SK-N-SH (cell line): Measurements from ENCODE around the gene MAP1B. TPM values are rescaled to one million over a fixed set of nuclear protein-coding genes. Genes with fewer than 3 reads are reported as not detected.
"Not testable (repeated sequence)": the region's sequence is repeated elsewhere in the genome, so short reads cannot be mapped to it uniquely, and the experiment has no call there.

ENCODE experiments used
- CTCF ChIA-PET: fragments of 300-600, 350-600 bp; formaldehyde crosslinking; extraction: SDS; loops from one replicate; lab custom pipeline; 2021; lab: Yijun Ruan, JAX
- POLR2A ChIA-PET: fragments of 350-600 bp; sonication (Branson Sonifier 250); formaldehyde crosslinking; extraction: SDS; loops from one replicate; lab custom pipeline; 2020; ENCODE audit warnings: antibody characterized with exemption, inconsistent platforms; lab: Yijun Ruan, JAX
- DNase-seq: peaks from one replicate; pipeline ENCODE4 v3.0.0; 2012
- H2AFZ ChIP-seq: fragments of 200-600 bp; sonication (generic); 2 replicates; pipeline ENCODE4 v1.8.1; 2016; ENCODE audit warnings: antibody characterized with exemption, mild to moderate bottlenecking, low read depth
- H3F3A ChIP-seq: fragments of 200-600 bp; sonication (generic); replicated peaks from 2 replicates; pipeline ENCODE3; 2016; ENCODE audit warnings: antibody characterized with exemption, mild to moderate bottlenecking; ENCODE audit not compliant: insufficient read depth
- H3K27ac ChIP-seq, 2 experiments: fragments of 200-500 bp in 1 of 2; fragments of 200-600 bp in 1 of 2; sonication (Bioruptor generic) in 1 of 2; sonication (generic), shearing (Covaris generic) in 1 of 2; 2 replicates each; pipeline versions ENCODE4 v1.5.1 to v1.6.1; 2014 to 2016; ENCODE audit warnings: low read depth in 2 of 2, inconsistent platforms in 1 of 2, low read length in 1 of 2, mild to moderate bottlenecking in 1 of 2, mixed read lengths in 1 of 2
- H3K27me3 ChIP-seq: fragments of 200-600 bp; sonication (generic), shearing (Covaris generic); 2 replicates; pipeline ENCODE4 v1.6.1; 2016; ENCODE audit warnings: mixed run types; ENCODE audit not compliant: insufficient read depth
- H3K36me3 ChIP-seq, 2 experiments: fragments of 200-500 bp in 1 of 2; fragments of 200-600 bp in 1 of 2; sonication (Bioruptor generic) in 1 of 2; sonication (generic) in 1 of 2; replicated peaks in 1 of 2; 2 replicates each; pipeline versions ENCODE3 to v1.5.1; 2014 to 2016; ENCODE audit warnings: low read length in 1 of 2, mild to moderate bottlenecking in 1 of 2; ENCODE audit not compliant: insufficient read depth in 2 of 2, control insufficient read depth in 1 of 2
- H3K4me1 ChIP-seq, 2 experiments: fragments of 200-500 bp in 1 of 2; fragments of 200-600 bp in 1 of 2; sonication (Bioruptor generic) in 1 of 2; sonication (generic), shearing (Covaris generic) in 1 of 2; 2 replicates each; pipeline versions ENCODE4 v1.5.1 to v1.6.1; 2014 to 2016; ENCODE audit warnings: low read depth in 1 of 2, low read length in 1 of 2, mixed run types in 1 of 2; ENCODE audit not compliant: insufficient read depth in 2 of 2, control insufficient read depth in 1 of 2
- H3K4me2 ChIP-seq: fragments of 200-600 bp; sonication (generic), shearing (Covaris generic); 2 replicates; pipeline ENCODE4 v1.6.1; 2017; ENCODE audit warnings: mixed run types
- H3K4me3 ChIP-seq, 2 experiments: fragments of 200-500 bp in 1 of 2; fragments of 200-600 bp in 1 of 2; sonication (Bioruptor generic) in 1 of 2; sonication (generic), shearing (Covaris generic) in 1 of 2; 2 replicates each; pipeline versions ENCODE4 v1.5.1 to v1.8.1; 2014 to 2016; ENCODE audit warnings: low read depth in 2 of 2, inconsistent platforms in 1 of 2, low read length in 1 of 2, mild to moderate bottlenecking in 1 of 2, mixed read lengths in 1 of 2, moderate library complexity in 1 of 2
- H3K79me2 ChIP-seq: fragments of 200-600 bp; sonication (generic); 2 replicates; pipeline ENCODE4 v1.8.1; 2017; ENCODE audit warnings: mild to moderate bottlenecking; ENCODE audit not compliant: insufficient read depth
- H3K9ac ChIP-seq: fragments of 200-600 bp; sonication (generic); 2 replicates; pipeline ENCODE4 v1.6.1; 2017; ENCODE audit warnings: mixed run types
- H3K9me2 ChIP-seq: fragments of 200-600 bp; sonication (generic); 2 replicates; pipeline ENCODE4 v1.6.1; 2017; ENCODE audit warnings: mixed run types
- H3K9me3 ChIP-seq: fragments of 200-600 bp; sonication (generic); 2 replicates; pipeline ENCODE4 v1.6.1; 2017; ENCODE audit warnings: mixed run types, mild to moderate bottlenecking, moderate library complexity
- H4K20me1 ChIP-seq: fragments of 200-600 bp; sonication (generic); 2 replicates; pipeline ENCODE4 v1.6.1; 2017; ENCODE audit warnings: mild to moderate bottlenecking, mixed run types; ENCODE audit not compliant: insufficient read depth
- ELF1 ChIP-seq: IDR thresholded peaks from 2 replicates; pipeline ENCODE4 v1.4.0; 2012
- EP300 ChIP-seq, 2 experiments: IDR thresholded peaks; 2 replicates each; pipeline versions ENCODE4 v1.4.0 to v1.6.1; 2012; ENCODE audit warnings: borderline replicate concordance in 1 of 2, low read depth in 1 of 2, low read length in 1 of 2
- EZH2phosphoT487 ChIP-seq: fragments of 200-600 bp; sonication (generic); IDR thresholded peaks from 2 replicates; pipeline ENCODE4 v1.6.1; 2017; ENCODE audit warnings: low read depth, mixed run types, mild to moderate bottlenecking, antibody characterized with exemption, moderate library complexity, borderline replicate concordance
- FOXJ3 ChIP-seq: sonication (generic); formaldehyde crosslinking; IDR thresholded peaks from 2 replicates; pipeline ENCODE4 v1.5.1; 2020; ENCODE audit warnings: mild to moderate bottlenecking, missing genetic modification reagents
- RAD21 ChIP-seq: IDR thresholded peaks from 2 replicates; pipeline ENCODE4 v1.6.1; 2012; ENCODE audit warnings: mild to moderate bottlenecking, low read length
- RCOR1 ChIP-seq: fragments of 150-350 bp; IDR thresholded peaks from 2 replicates; pipeline ENCODE4 v1.6.1; 2017; ENCODE audit warnings: antibody characterized with exemption, low read length
- SIN3A ChIP-seq: IDR thresholded peaks from 2 replicates; pipeline ENCODE4 v1.6.1; 2012; ENCODE audit warnings: low read depth, mild to moderate bottlenecking, low read length, moderate library complexity, borderline replicate concordance
- TAF1 ChIP-seq: IDR thresholded peaks from 2 replicates; pipeline ENCODE4 v1.6.1; 2012; ENCODE audit warnings: low read depth, mild to moderate bottlenecking, low read length, moderate library complexity, borderline replicate concordance
- TEAD4 ChIP-seq: IDR thresholded peaks from 2 replicates; pipeline ENCODE4 v1.4.0; 2012; ENCODE audit warnings: mild to moderate bottlenecking, borderline replicate concordance; ENCODE audit not compliant: insufficient read depth
- YY1 ChIP-seq: IDR thresholded peaks from 2 replicates; pipeline ENCODE4 v1.4.0; 2012; ENCODE audit warnings: low read depth, mild to moderate bottlenecking
- whole genome bisulfite sequencing: methylation state at CpG from one replicate; pipeline ENCODE4 v1.1.6; 2017; ENCODE audit warnings: low lambda C conversion rate; 5-methylcytosine and 5-hydroxymethylcytosine counted together
- polyA plus RNA-seq, 3 experiments: library from polyadenylated mRNA; depleted of rRNA; stranded (reverse); fragments of >200 nt; gene quantifications; 2 replicates each; pipeline ENCODE4 v1.2.3, GENCODE V29; 2012
- TF ChIP-seq, protein P1 (sequence below): fragments of 200-600 bp; sonication (generic); IDR thresholded peaks from 2 replicates; pipeline ENCODE4 v1.6.1; 2017; ENCODE audit warnings: antibody characterized with exemption, mild to moderate bottlenecking, moderate library complexity
- TF ChIP-seq, protein P2 (sequence below): IDR thresholded peaks from 2 replicates; pipeline ENCODE4 v1.6.1; 2012; ENCODE audit warnings: mild to moderate bottlenecking, low read depth, low read length, moderate library complexity

Gene MAP1B
- polyA plus RNA-seq, 1 of the 3 experiments (the other 2 are of a cell fraction) = 47.5 TPM

DNA sequence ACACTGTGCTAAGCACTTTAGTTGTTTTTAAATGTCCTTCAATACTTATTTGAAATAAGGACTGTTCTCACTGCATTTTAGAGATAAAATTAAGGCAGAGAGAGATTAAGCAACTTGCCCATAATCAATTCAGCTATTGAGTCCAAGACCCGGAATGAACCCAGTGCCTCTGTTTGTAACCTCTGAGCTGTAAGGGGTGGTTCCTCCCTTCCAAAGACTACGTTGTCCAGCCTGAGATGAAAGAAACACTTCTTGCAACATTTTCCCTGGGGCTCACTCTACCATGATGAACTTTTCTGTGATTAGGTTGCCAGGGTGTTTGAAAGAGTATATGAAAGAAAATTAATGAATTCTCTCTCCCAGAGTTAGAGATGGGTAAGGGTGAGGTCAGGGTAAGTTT is 22.0 kb upstream of the MAP1B start:
- Histone ChIP-seq H3K27ac (no peak overlapping the region), H3K9ac (no peak overlapping the region), H2AFZ (no peak overlapping the region), H3K36me3 (no peaks in the 10 kb centered on the region), H3K9me2 (no peaks in the 10 kb centered on the region), H3K9me3 (no peaks in the 10 kb centered on the region), H3K4me1 (peaks cover 0 to 4% of the 10 kb centered on the region in 2 experiments; a peak in 2 of 4 replicates), H3K4me2 (no peak overlapping the region), H3K4me3 (no peak overlapping the region), H3K79me2 (no peaks in the 10 kb centered on the region), H3K27me3 (no peaks in the 10 kb centered on the region), H3F3A (no peaks in the 10 kb centered on the region), H4K20me1 (no peaks in the 10 kb centered on the region)
- ChIA-PET POLR2A (no interaction called here), CTCF (interaction anchor here (1.0 kb wide), 1 partner anchor 328 kb away, joined by 3 read pairs; no protein-coding TSS in a partner anchor)
- WGBS = 82% methylated on average over 2 of the region's 2 CpGs
- DNase-seq = no peak
- TF ChIP-seq TEAD4 (no peak), ELF1 (no peak), EZH2phosphoT487 (no peak), RCOR1 (no peak), EP300 (IDR thresholded peaks at IDR 0.05; ENCODE audit: borderline replicate concordance in 1 of 2, low read depth in 1 of 2, low read length in 1 of 2) (no peak), SIN3A (no peak), TAF1 (no peak), FOXJ3 (CRISPR knock-in tag) (no peak), RAD21 (no peak), YY1 (no peak)
- TF ChIP-seq, protein P1, sequence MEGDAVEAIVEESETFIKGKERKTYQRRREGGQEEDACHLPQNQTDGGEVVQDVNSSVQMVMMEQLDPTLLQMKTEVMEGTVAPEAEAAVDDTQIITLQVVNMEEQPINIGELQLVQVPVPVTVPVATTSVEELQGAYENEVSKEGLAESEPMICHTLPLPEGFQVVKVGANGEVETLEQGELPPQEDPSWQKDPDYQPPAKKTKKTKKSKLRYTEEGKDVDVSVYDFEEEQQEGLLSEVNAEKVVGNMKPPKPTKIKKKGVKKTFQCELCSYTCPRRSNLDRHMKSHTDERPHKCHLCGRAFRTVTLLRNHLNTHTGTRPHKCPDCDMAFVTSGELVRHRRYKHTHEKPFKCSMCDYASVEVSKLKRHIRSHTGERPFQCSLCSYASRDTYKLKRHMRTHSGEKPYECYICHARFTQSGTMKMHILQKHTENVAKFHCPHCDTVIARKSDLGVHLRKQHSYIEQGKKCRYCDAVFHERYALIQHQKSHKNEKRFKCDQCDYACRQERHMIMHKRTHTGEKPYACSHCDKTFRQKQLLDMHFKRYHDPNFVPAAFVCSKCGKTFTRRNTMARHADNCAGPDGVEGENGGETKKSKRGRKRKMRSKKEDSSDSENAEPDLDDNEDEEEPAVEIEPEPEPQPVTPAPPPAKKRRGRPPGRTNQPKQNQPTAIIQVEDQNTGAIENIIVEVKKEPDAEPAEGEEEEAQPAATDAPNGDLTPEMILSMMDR = no peak
- TF ChIP-seq, protein P2, sequence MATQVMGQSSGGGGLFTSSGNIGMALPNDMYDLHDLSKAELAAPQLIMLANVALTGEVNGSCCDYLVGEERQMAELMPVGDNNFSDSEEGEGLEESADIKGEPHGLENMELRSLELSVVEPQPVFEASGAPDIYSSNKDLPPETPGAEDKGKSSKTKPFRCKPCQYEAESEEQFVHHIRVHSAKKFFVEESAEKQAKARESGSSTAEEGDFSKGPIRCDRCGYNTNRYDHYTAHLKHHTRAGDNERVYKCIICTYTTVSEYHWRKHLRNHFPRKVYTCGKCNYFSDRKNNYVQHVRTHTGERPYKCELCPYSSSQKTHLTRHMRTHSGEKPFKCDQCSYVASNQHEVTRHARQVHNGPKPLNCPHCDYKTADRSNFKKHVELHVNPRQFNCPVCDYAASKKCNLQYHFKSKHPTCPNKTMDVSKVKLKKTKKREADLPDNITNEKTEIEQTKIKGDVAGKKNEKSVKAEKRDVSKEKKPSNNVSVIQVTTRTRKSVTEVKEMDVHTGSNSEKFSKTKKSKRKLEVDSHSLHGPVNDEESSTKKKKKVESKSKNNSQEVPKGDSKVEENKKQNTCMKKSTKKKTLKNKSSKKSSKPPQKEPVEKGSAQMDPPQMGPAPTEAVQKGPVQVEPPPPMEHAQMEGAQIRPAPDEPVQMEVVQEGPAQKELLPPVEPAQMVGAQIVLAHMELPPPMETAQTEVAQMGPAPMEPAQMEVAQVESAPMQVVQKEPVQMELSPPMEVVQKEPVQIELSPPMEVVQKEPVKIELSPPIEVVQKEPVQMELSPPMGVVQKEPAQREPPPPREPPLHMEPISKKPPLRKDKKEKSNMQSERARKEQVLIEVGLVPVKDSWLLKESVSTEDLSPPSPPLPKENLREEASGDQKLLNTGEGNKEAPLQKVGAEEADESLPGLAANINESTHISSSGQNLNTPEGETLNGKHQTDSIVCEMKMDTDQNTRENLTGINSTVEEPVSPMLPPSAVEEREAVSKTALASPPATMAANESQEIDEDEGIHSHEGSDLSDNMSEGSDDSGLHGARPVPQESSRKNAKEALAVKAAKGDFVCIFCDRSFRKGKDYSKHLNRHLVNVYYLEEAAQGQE = no peak

GRCh38 chr5:72089713-72090112 is 17.6 kb upstream of the MAP1B start:
- POLR2A ChIA-PET, CTCF ChIA-PET, H3K79me2 ChIP-seq: not testable (repeated sequence)

More at GRCh38 chr5:72089713-72090112, 17.6 kb upstream of the MAP1B start:
- H3K36me3 ChIP-seq, H3F3A ChIP-seq, H3K27ac ChIP-seq, H2AFZ ChIP-seq, H3K4me2 ChIP-seq, H3K4me3 ChIP-seq, H3K9me3 ChIP-seq, H4K20me1 ChIP-seq, H3K9ac ChIP-seq, DNase-seq, H3K27me3 ChIP-seq, H3K4me1 ChIP-seq, H3K9me2 ChIP-seq: not testable (repeated sequence)
- 83% methylated on average over 8 of the region's 8 CpGs for WGBS
